Measurements from ENCODE around the gene CARM1.
"Not testable (repeated sequence)": the region's sequence is repeated elsewhere in the genome, so short reads cannot be mapped to it uniquely, and the experiment has no call there.

The CARM1 gene

DNA sequence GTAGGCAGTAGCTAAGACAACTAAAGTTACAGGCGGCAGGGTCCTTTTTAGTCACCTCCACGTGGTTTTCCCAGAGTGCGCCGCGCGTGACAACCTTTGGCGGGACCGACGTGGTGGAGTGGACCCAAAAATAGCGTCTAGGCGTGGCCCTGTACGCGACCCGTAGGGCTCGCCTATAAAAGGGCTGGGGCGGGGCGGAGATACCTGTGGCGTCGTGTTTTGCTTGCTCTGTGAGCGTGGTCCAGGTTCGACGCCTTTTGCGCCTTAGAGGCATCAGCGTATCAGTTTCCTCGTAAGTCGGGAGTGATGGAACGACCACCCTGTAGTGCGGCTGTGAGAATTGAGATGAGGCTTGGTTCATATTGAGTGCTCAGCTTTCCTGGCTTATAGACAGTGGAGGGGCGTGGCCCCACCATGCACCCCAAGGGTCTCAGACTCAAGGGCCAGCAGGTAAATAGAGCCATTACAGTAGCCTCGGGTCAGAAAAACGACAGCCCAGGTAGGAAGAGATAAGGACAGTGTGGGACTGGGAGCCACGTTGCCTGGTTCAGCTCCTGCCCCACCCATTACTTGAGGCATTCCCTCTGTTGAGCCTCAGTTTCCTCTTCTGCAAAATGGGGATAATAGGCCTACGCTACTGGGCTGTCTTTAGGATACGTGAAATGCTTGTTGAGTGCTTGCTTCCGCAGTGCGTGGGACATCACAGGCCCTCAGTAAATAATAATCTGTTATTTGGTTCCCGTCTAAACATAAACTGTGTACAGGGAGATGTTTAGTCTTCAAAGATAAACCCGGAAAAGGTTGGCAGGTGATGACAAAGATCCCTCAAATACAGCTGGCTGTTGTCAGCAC lies 34.6 kb upstream of the CARM1 start:
- TF ChIP-seq, protein P1, sequence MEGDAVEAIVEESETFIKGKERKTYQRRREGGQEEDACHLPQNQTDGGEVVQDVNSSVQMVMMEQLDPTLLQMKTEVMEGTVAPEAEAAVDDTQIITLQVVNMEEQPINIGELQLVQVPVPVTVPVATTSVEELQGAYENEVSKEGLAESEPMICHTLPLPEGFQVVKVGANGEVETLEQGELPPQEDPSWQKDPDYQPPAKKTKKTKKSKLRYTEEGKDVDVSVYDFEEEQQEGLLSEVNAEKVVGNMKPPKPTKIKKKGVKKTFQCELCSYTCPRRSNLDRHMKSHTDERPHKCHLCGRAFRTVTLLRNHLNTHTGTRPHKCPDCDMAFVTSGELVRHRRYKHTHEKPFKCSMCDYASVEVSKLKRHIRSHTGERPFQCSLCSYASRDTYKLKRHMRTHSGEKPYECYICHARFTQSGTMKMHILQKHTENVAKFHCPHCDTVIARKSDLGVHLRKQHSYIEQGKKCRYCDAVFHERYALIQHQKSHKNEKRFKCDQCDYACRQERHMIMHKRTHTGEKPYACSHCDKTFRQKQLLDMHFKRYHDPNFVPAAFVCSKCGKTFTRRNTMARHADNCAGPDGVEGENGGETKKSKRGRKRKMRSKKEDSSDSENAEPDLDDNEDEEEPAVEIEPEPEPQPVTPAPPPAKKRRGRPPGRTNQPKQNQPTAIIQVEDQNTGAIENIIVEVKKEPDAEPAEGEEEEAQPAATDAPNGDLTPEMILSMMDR (IDR thresholded peaks at IDR 0.05; ENCODE audit: borderline replicate concordance, control extremely low read depth, extremely low read depth, insufficient read depth, missing control alignments), result no peak
- in situ Hi-C loops (cut with MboI; ENCODE audit: low sequenced_read_pairs, unreplicated experiment), result no loop called here
- DNase-seq (ENCODE audit: low spot score), result peak; percentile 90

GRCh38 chr19:10837649-10838048 lies 33.7 kb upstream of the CARM1 start:
- in situ Hi-C loops (cut with MboI; ENCODE audit: low sequenced_read_pairs, unreplicated experiment); DNase-seq (ENCODE audit: low spot score): not testable (repeated sequence)

- in situ Hi-C loops (cut with MboI; ENCODE audit: low sequenced_read_pairs, unreplicated experiment), result no loop called here
- TF ChIP-seq, protein P1 (IDR thresholded peaks at IDR 0.05; ENCODE audit: borderline replicate concordance, control extremely low read depth, extremely low read depth, insufficient read depth, missing control alignments), result no peak
- DNase-seq (ENCODE audit: low spot score), result no peak
Observed at GRCh38 chr19:10838377-10838776, 33.0 kb upstream of the CARM1 start.

DNA sequence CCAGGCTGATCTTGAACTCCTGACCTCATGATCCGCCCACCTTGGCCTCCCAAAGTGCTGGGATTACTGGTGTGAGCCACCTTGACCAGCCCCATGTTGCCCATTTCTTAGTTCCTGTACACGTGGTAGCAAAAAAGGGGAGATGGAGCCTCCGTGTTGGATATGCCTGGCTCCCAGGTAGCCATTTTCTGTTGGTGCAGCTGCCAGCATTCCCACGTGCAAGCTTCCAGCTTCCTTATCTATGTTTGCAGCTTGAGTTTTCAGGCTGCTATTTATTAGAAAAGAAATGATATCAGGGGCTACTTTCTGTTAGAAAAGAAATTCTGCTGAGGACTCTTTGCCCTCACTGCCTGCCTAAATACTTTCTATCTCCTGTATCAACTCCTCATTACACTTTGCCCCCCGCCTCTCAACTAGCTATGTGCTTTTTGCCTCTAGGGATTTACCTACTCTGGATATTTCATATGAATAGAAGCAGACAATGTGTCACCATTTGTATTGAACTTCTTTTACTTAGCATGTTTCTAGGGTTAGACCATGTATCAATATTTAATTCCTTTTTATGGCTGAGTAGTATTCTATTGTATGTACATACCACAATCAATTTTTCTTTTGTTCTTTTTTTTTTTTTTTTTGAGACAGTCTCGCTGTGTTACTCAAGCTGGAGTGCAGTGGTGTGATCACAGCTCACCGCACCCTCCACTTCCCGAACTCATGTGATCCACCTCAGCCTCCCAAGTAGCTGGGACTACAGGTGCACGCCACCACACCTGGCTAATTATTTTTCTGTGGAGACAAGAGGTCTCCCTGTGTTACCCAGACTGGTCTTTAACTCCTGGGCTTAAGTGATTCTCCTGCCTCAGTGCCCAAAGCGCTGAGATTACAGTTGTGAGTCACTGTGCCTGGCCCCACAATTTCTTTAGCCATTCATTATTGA lies 32.0 kb upstream of the CARM1 start:
- DNase-seq (ENCODE audit: low spot score), result no peak
- in situ Hi-C loops (cut with MboI; ENCODE audit: low sequenced_read_pairs, unreplicated experiment), result no loop called here

GRCh38 chr19:10842788-10843187 lies 28.6 kb upstream of the CARM1 start:
- DNase-seq (ENCODE audit: low spot score), result no peak
- TF ChIP-seq, protein P1 (IDR thresholded peaks at IDR 0.05; ENCODE audit: borderline replicate concordance, control extremely low read depth, extremely low read depth, insufficient read depth, missing control alignments), result no peak
- in situ Hi-C loops (cut with MboI; ENCODE audit: low sequenced_read_pairs, unreplicated experiment), result no loop called here

More for the DNA sequence above, 32.0 kb upstream of the CARM1 start:
- TF ChIP-seq, protein P1 (IDR thresholded peaks at IDR 0.05; ENCODE audit: borderline replicate concordance, control extremely low read depth, extremely low read depth, insufficient read depth, missing control alignments), result no peak

DNA sequence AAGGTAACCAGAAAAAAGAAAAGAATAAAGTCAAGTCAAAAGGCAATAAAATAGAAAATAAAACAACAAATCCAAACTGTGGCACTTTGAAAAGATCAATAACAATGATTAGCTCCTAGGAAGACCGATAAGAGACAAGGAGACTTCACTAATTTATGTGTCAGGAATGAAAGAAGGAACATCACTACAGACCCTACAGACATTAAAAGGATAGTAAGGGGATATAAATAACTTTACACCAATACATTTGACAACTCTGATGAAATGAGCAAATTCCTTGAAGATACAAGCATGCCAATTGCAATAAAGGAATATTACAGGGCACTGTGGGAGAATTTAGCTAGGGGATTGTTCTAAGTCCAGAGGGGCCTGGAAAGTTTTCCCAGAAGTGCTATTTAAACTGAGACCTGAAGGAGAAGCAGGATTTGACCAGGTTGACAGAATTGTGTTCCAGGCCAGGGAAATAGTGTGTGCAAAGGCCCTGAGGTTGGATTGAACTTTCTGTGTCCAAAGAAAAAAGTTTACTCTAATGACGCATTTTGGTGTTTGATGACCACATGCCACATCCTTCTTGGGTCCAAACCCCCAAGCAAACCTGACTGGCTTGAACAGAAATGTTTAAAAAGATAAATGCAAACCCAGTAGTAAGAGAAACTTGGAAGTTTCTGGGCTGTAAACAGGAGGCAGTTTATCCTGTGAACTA lies 24.7 kb upstream of the CARM1 start:
- no peak for DNase-seq (ENCODE audit: low spot score)
- TF ChIP-seq, protein P1 (IDR thresholded peaks at IDR 0.05; ENCODE audit: borderline replicate concordance, control extremely low read depth, extremely low read depth, insufficient read depth, missing control alignments), result no peak
- in situ Hi-C loops (cut with MboI; ENCODE audit: low sequenced_read_pairs, unreplicated experiment), result no loop called here
